Keratinocyte (primary cell): ENCODE data around the gene PIGN. TPM values are rescaled to one million over a fixed set of nuclear protein-coding genes. Genes with fewer than 3 reads are reported as not detected.

Experiments
- DNase-seq: peaks from one replicate; pipeline ENCODE4 v3.0.0-alpha.2; 2011; ENCODE audit warnings: low read depth, missing footprints, low spot score
- FAIRE-seq: peaks from 2 replicates; lab custom pipeline; 2011; peaks lifted over from hg19 to GRCh38; lab: Jason Lieb, UNC
- H2AFZ ChIP-seq: 2 replicates; pipeline ENCODE4 v1.6.0; 2012; ENCODE audit warnings: low read length, control low read depth, inconsistent platforms; ENCODE audit not compliant: control insufficient read depth
- H3K27ac ChIP-seq: 2 replicates; pipeline ENCODE4 v1.5.1; 2011; ENCODE audit warnings: low read length; ENCODE audit not compliant: control insufficient read depth, insufficient read depth
- H3K27me3 ChIP-seq: 3 replicates; pipeline ENCODE4 v1.6.0; 2011; ENCODE audit warnings: low read length; ENCODE audit not compliant: control insufficient read depth, insufficient read depth; ENCODE audit errors: extremely low read depth
- H3K36me3 ChIP-seq, 2 experiments: 2 replicates in 1 of 2; 3 replicates in 1 of 2; pipeline ENCODE4 v1.5.1; 2011; ENCODE audit warnings: low read length in 2 of 2, mild to moderate bottlenecking in 1 of 2; ENCODE audit not compliant: control insufficient read depth in 2 of 2, insufficient read depth in 2 of 2; ENCODE audit errors: extremely low read depth in 1 of 2
- H3K4me1 ChIP-seq: 3 replicates; pipeline ENCODE4 v1.5.1; 2011; ENCODE audit warnings: low read length; ENCODE audit not compliant: control insufficient read depth, insufficient read depth; ENCODE audit errors: extremely low read depth
- H3K4me2 ChIP-seq: 3 replicates; pipeline ENCODE4 v1.6.0; 2011; ENCODE audit warnings: low read depth, low read length; ENCODE audit not compliant: control insufficient read depth, insufficient read depth; ENCODE audit errors: extremely low read depth
- H3K4me3 ChIP-seq, 3 experiments: fragments of 200-600 bp in 1 of 3; sonication (generic) in 1 of 3; 2 replicates in 2 of 3; 3 replicates in 1 of 3; pipeline ENCODE4 v1.5.1; 2011 to 2016; ENCODE audit warnings: low read length in 3 of 3, mild to moderate bottlenecking in 3 of 3, control low read depth in 2 of 3, inconsistent platforms in 1 of 3, low read depth in 1 of 3, mixed read lengths in 1 of 3, mixed run types in 1 of 3, moderate library complexity in 1 of 3; ENCODE audit not compliant: control insufficient read depth in 2 of 3, insufficient read depth in 2 of 3; ENCODE audit errors: extremely low read depth in 1 of 3
- H3K79me2 ChIP-seq: 2 replicates; pipeline ENCODE4 v1.6.0; 2012; ENCODE audit warnings: low read length; ENCODE audit not compliant: control insufficient read depth, insufficient read depth
- H3K9ac ChIP-seq: 3 replicates; pipeline ENCODE4 v1.6.0; 2011; ENCODE audit warnings: low read length; ENCODE audit not compliant: control insufficient read depth, insufficient read depth; ENCODE audit errors: extremely low read depth
- H3K9me1 ChIP-seq: 3 replicates; pipeline ENCODE4 v1.6.0; 2011; ENCODE audit warnings: low read length; ENCODE audit not compliant: control insufficient read depth, insufficient read depth; ENCODE audit errors: extremely low read depth
- H3K9me3 ChIP-seq: 2 replicates; pipeline ENCODE4 v1.5.1; 2012; ENCODE audit warnings: low read depth, low read length; ENCODE audit not compliant: control insufficient read depth
- H4K20me1 ChIP-seq: 3 replicates; pipeline ENCODE4 v1.6.0; 2011; ENCODE audit warnings: low read length; ENCODE audit not compliant: control insufficient read depth, insufficient read depth; ENCODE audit errors: extremely low read depth
- CTCF ChIP-seq, 3 experiments: IDR thresholded peaks in 1 of 3; conservative IDR thresholded peaks in 1 of 3; optimal IDR thresholded peaks in 1 of 3; 2 replicates in 2 of 3; 3 replicates in 1 of 3; pipeline versions ENCODE3 to v1.5.1; 2011; ENCODE audit warnings: low read length in 3 of 3, mild to moderate bottlenecking in 3 of 3, moderate library complexity in 2 of 3, control low read depth in 1 of 3, inconsistent platforms in 1 of 3; ENCODE audit not compliant: insufficient read depth in 2 of 3; ENCODE audit errors: extremely low read depth in 1 of 3
- EZH2 ChIP-seq: IDR thresholded peaks from one replicate; pipeline ENCODE4 v1.6.1; 2012; ENCODE audit warnings: inconsistent platforms, mild to moderate bottlenecking, low read length, moderate library complexity
- dilution Hi-C: fragments of 300-500 bp; cut with MboI; formaldehyde crosslinking; loops from one replicate; pipeline ENCODE4 v1.7.0; 2020; ENCODE audit warnings: low sequenced_read_pairs; ENCODE audit not compliant: extremely low pct_ligation_motif_present
- polyA plus RNA-seq, 5 experiments: library from polyadenylated mRNA; depleted of rRNA in 3 of 5; stranded (reverse) in 3 of 5; stranded (forward) in 1 of 5; unstranded in 1 of 5; fragments of >200 nt; gene quantifications; 1 replicate in 1 of 5; 2 replicates in 3 of 5; 3 replicates in 1 of 5; pipeline versions ENCODE4 v1.2.1 to v1.2.3, GENCODE V29; 2011 to 2012; ENCODE audit warnings: missing spikeins in 2 of 5, low read depth in 1 of 5, low replicate concordance in 1 of 5

PIGN gene
- polyA plus RNA-seq, 1 donor (not counting 4 experiments of a cell fraction or from before 2014, with no cell fraction given), result 41.2 TPM

DNA sequence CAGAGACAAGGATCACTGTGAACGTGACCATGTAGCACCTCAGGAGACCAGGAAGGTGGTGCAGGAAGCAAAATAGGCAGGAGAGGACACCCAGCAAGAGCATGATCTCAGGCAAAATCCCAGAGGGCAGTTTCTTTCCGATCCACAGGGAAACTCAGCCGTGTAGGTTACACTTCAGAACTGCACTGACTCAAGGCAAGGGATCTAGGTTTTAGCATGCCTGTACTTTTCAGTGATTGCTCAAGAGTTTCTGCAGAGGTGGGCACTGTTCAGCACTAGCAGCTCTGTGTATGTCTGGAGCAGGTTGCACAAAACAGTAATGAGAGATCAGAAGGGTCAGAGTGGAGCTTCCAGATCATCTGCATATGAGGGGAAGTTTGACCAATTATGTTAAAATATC lies 177.3 kb downstream of the PIGN start:
- Histone ChIP-seq H3K4me1 (no peaks in the 10 kb centered on the region), H3K9me3 (no peaks in the 10 kb centered on the region), H3K27ac (no peak overlapping the region), H3K9me1 (no peaks in the 10 kb centered on the region), H4K20me1 (no peaks in the 10 kb centered on the region), H3K9ac (no peak overlapping the region), H2AFZ (no peak overlapping the region), H3K27me3 (no peaks in the 10 kb centered on the region), H3K4me3 (no peak overlapping the region), H3K4me2 (no peak overlapping the region), H3K36me3 (no peaks in the 10 kb centered on the region), H3K79me2 (no peaks in the 10 kb centered on the region)
- DNase-seq (no peak), FAIRE-seq (no peak)
- TF ChIP-seq CTCF (optimal IDR thresholded peaks at IDR 0.05 in 1 of 3, IDR thresholded peaks at IDR 0.05 in 1 of 3, conservative IDR thresholded peaks at IDR 0.05 in 1 of 3; ENCODE audit: extremely low read depth in 1 of 3, insufficient read depth in 2 of 3, low read length in 3 of 3) (no peak), EZH2 (no peak)
- dilution Hi-C loops, result no loop called here

DNA sequence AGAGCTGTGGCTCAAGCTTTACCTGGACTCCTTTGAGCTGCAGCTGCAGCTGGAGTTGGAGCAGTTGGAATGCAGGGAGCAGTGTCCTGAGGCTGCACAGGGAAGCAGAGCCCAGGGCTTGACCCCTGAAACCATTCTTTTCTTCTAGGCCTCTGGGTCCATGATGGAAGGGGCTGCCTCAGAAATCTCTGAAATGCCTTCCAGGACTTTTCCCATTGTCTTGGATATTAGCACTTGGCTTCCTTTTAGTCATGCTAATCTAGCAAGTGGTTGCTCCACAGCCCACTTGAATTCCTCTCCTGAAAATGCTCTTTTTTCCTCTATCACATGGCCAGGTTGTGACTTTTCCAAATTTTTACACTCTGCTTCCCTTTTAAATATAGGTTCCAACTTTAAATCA lies 185.5 kb downstream of the PIGN start:
- peaks cover 8% of the 10 kb centered on the region for H3K9me3 ChIP-seq
- no peaks in the 10 kb centered on the region for H3K36me3 ChIP-seq
- no peak overlapping the region for H3K27ac ChIP-seq
- no peak for DNase-seq
- H3K4me3 ChIP-seq, result no peak overlapping the region
- no peaks in the 10 kb centered on the region for H4K20me1 ChIP-seq
- H3K4me2 ChIP-seq, result no peak overlapping the region
- no peak overlapping the region for H2AFZ ChIP-seq
- dilution Hi-C loops, result no loop called here
- H3K4me1 ChIP-seq, result peaks cover 21% of the 10 kb centered on the region
- no peaks in the 10 kb centered on the region for H3K9me1 ChIP-seq
- H3K27me3 ChIP-seq, result no peaks in the 10 kb centered on the region
- H3K79me2 ChIP-seq, result no peaks in the 10 kb centered on the region
- FAIRE-seq, result no peak
- no peak overlapping the region for H3K9ac ChIP-seq
- no peak for TF ChIP-seq CTCF (optimal IDR thresholded peaks at IDR 0.05 in 1 of 3, IDR thresholded peaks at IDR 0.05 in 1 of 3, conservative IDR thresholded peaks at IDR 0.05 in 1 of 3; ENCODE audit: extremely low read depth in 1 of 3, insufficient read depth in 2 of 3, low read length in 3 of 3)
